K562 (cell line): ENCODE measurements around the gene PSMB10. TPM values are rescaled to one million over a fixed set of nuclear protein-coding genes. Genes with fewer than 3 reads are reported as not detected.
A peak's percentile ranks its signal among the peaks of the same experiment; 100 is the strongest.

Experiments
- ADNP ChIP-seq: fragments of 200-800 bp; sonication (Bioruptor generic); IDR thresholded peaks from 2 replicates; pipeline ENCODE4 v1.6.1; 2016; ENCODE audit warnings: missing genetic modification characterization, missing compliant biosample characterization
- CHD4 ChIP-seq: fragments of 200-600 bp; sonication (generic); IDR thresholded peaks from 3 replicates; pipeline ENCODE4 v1.6.1; 2012; ENCODE audit warnings: low read depth, mild to moderate bottlenecking, mixed read lengths, low read length, inconsistent platforms; ENCODE audit not compliant: insufficient read depth, insufficient replicate concordance, poor library complexity, severe bottlenecking
- DNMT1 ChIP-seq: fragments of 450-650 bp; IDR thresholded peaks from 2 replicates; pipeline ENCODE4 v1.6.1; 2016; ENCODE audit warnings: antibody characterized with exemption, mild to moderate bottlenecking
- DPF2 ChIP-seq: fragments of 450-650 bp; IDR thresholded peaks from 2 replicates; pipeline ENCODE4 v1.6.1; 2016
- E2F3 ChIP-seq: fragments of 250-450 bp; sonication (Bioruptor Pico); IDR thresholded peaks from 2 replicates; pipeline ENCODE4 v1.4.0; 2020; ENCODE audit warnings: mild to moderate bottlenecking
- EHMT2 ChIP-seq: fragments of 450-650 bp; IDR thresholded peaks from 2 replicates; pipeline ENCODE4 v1.6.1; 2018; ENCODE audit warnings: antibody characterized with exemption
- HDAC1 ChIP-seq, 2 experiments: fragments of 450-650 bp; IDR thresholded peaks; 2 replicates each; pipeline ENCODE4 v1.6.1; 2016 to 2017; ENCODE audit warnings: inconsistent platforms in 1 of 2, mild to moderate bottlenecking in 1 of 2, moderate library complexity in 1 of 2
- IRF1 ChIP-seq: sonication (generic); formaldehyde crosslinking; IDR thresholded peaks from 2 replicates; pipeline ENCODE4 v1.8.0; 2022; ENCODE audit warnings: missing genetic modification reagents, mild to moderate bottlenecking, borderline replicate concordance
- KDM4B ChIP-seq, 2 experiments: fragments of 450-650 bp in 1 of 2; sonication (generic) in 1 of 2; IDR thresholded peaks; 2 replicates each; pipeline ENCODE4 v1.6.1; 2016 to 2017; ENCODE audit warnings: borderline replicate concordance in 2 of 2, antibody characterized with exemption in 1 of 2, low read depth in 1 of 2, mild to moderate bottlenecking in 1 of 2
- MCM2 ChIP-seq: fragments of 450-650 bp; IDR thresholded peaks from 2 replicates; pipeline ENCODE4 v1.6.1; 2017; ENCODE audit warnings: low read depth, mild to moderate bottlenecking
- NR0B1 ChIP-seq: fragments of 450-650 bp; IDR thresholded peaks from one replicate; pipeline ENCODE4 v1.6.1; 2018; ENCODE audit warnings: mild to moderate bottlenecking, moderate library complexity; ENCODE audit not compliant: partially characterized antibody
- NR1H2 ChIP-seq: sonication (generic); formaldehyde crosslinking; IDR thresholded peaks from 2 replicates; pipeline ENCODE4 v1.4.0; 2020; ENCODE audit warnings: mild to moderate bottlenecking, missing genetic modification reagents
- SP1 ChIP-seq: sonication (generic); formaldehyde crosslinking; IDR thresholded peaks from 2 replicates; pipeline ENCODE4 v1.8.1; 2022; ENCODE audit warnings: mild to moderate bottlenecking, missing genetic modification reagents
- STAT5B ChIP-seq: fragments of 250-450 bp; sonication (Bioruptor Pico); IDR thresholded peaks from 2 replicates; pipeline ENCODE4 v1.8.0; 2021; ENCODE audit warnings: mild to moderate bottlenecking, inconsistent platforms
- TAF1 ChIP-seq: IDR thresholded peaks from 2 replicates; pipeline ENCODE4 v1.6.1; 2011; ENCODE audit warnings: mild to moderate bottlenecking, low read length, moderate library complexity; ENCODE audit not compliant: insufficient read depth, control insufficient read depth, severe bottlenecking; ENCODE audit errors: extremely low read depth
- TAL1 ChIP-seq: fragments of 450-650 bp; IDR thresholded peaks from 2 replicates; pipeline ENCODE4 v1.6.1; 2016; ENCODE audit warnings: mild to moderate bottlenecking
- UBTF ChIP-seq, 2 experiments: IDR thresholded peaks; 2 replicates each; pipeline ENCODE4 v1.6.1; 2012; ENCODE audit warnings: improper control_type of control experiment in 2 of 2, low read depth in 2 of 2, low read length in 2 of 2, borderline replicate concordance in 1 of 2
- ZBTB9 ChIP-seq: fragments of 450-650 bp; formaldehyde crosslinking; IDR thresholded peaks from 2 replicates; pipeline ENCODE4 v1.4.0; 2020; ENCODE audit warnings: mild to moderate bottlenecking, moderate library complexity
- ZNF12 ChIP-seq: sonication (generic); formaldehyde crosslinking; IDR thresholded peaks from 2 replicates; pipeline ENCODE4 v1.4.0; 2020; ENCODE audit warnings: mild to moderate bottlenecking, missing genetic modification reagents
- ZNF354B ChIP-seq: fragments of 250-450 bp; sonication (Bioruptor Pico); IDR thresholded peaks from 2 replicates; pipeline ENCODE4 v1.4.0; 2020
- ZNF764 ChIP-seq: fragments of 250-450 bp; sonication (Bioruptor Pico); IDR thresholded peaks from 2 replicates; pipeline ENCODE4 v1.4.0; 2020; ENCODE audit warnings: low read depth, mild to moderate bottlenecking, moderate library complexity
- polyA plus RNA-seq, 8 experiments: library from polyadenylated mRNA; depleted of rRNA in 4 of 8; stranded (reverse) in 5 of 8; unstranded in 3 of 8; fragments of >200 nt; fragmentation: Nextera tagmentation in 2 of 8; fragmentation: Illumina TruSeq in 1 of 8; extraction: Ambion mirVana in 2 of 8; extraction: Trizol in 1 of 8; gene quantifications; 2 replicates each; pipeline versions ENCODE4 v1.2.1 to v1.2.3, GENCODE V29; 2011 to 2014; ENCODE audit warnings: inconsistent platforms in 1 of 8, missing spikeins in 1 of 8
- total RNA-seq, 7 experiments: library from RNA; depleted of rRNA in 6 of 7; stranded (reverse); fragments of >200 nt in 6 of 7; fragmentation: Illumina TruSeq in 2 of 7; extraction: Trizol in 2 of 7; gene quantifications; 2 replicates each; pipeline versions ENCODE4 v1.2.1 to v1.2.3, GENCODE V29; 2011 to 2021; ENCODE audit warnings: low replicate concordance in 1 of 7

The PSMB10 gene
- total and polyA plus RNA-seq, 9 of the 15 experiments (the other 6 are each of a cell fraction or from before 2014, with no cell fraction given): 11.7 to 105 (median 51.0) TPM

- TF ChIP-seq UBTF (IDR thresholded peaks at IDR 0.05; ENCODE audit: borderline replicate concordance in 1 of 2, low read depth in 2 of 2, low read length in 2 of 2) (no peak), TAF1 (peak; percentile 82), IRF1 (CRISPR knock-in tag) (no peak), ZBTB9 (CRISPR knock-in tag) (peak; percentile 14; the same call in 1 of the 2 replicates), MCM2 (no peak), HDAC1 (IDR thresholded peaks at IDR 0.05) (peak in 1 of 2 experiments; percentile 97; a peak in 2 of 4 replicates), NR1H2 (peak; percentile 96), SP1 (CRISPR knock-in tag) (peak; percentile 78), CHD4 (no peak), ZNF354B (CRISPR knock-in tag) (no peak), TAL1 (no peak), KDM4B (IDR thresholded peaks at IDR 0.05; ENCODE audit: borderline replicate concordance in 2 of 2, low read depth in 1 of 2) (peak in 1 of 2 experiments; percentile 81; a peak in 1 of 4 replicates), DPF2 (no peak), E2F3 (CRISPR knock-in tag) (peak; percentile 25; the same call in 1 of the 2 replicates), ZNF764 (CRISPR knock-in tag) (peak; percentile 61), NR0B1 (no peak), STAT5B (CRISPR knock-in tag) (no peak), ZNF12 (CRISPR knock-in tag) (peak; percentile 78; the same call in 1 of the 2 replicates), DNMT1 (peak; percentile 66), EHMT2 (no peak), ADNP (tag) (no peak)
These were observed 1.1 kb downstream of the PSMB10 start (continued) for GRCh38 chr16:67935402-67936123.
